ENCODE data around the gene DAZAP2. TPM values are rescaled to one million over a fixed set of nuclear protein-coding genes. Genes with fewer than 3 reads are reported as not detected.
"Not testable (repeated sequence)": the region's sequence is repeated elsewhere in the genome, so short reads cannot be mapped to it uniquely, and the experiment has no call there.

Gene DAZAP2
- total RNA-seq, 1 donor from 2014 or later: 68.5 TPM

- peak; percentile 42 to 81 for DNase-seq (ENCODE audit: low read depth in 2 of 2)
These were observed 7.7 kb downstream of the DAZAP2 start for GRCh38 chr12:51246254-51246853.

- no peak for DNase-seq (ENCODE audit: low read depth in 2 of 2)
These were observed 9.0 kb downstream of the DAZAP2 start for GRCh38 chr12:51247523-51248206.

DNA sequence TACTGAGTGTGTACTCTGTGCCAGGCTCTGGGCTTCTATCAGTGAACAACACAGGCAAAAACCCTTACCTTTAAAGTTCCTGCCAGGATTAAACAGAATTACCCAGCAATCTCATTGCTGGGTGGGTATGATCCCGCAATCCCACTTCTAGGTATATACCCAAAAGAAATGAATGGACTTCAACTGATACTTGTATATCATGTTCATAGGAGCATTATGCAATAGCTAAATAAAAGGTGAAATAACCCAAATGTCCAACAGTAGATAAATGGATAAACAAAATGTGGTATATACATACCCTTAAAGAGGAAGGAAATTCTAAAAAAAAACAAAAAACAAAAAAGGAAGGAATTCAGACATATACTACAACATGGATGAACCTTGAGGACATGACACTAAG lies 14.7 kb downstream of the DAZAP2 start:
- DNase-seq (ENCODE audit: low read depth in 2 of 2): no peak

- no peak for DNase-seq (ENCODE audit: low read depth in 2 of 2)
These were observed 15.9 kb downstream of the DAZAP2 start for GRCh38 chr12:51254536-51254935.

DNA sequence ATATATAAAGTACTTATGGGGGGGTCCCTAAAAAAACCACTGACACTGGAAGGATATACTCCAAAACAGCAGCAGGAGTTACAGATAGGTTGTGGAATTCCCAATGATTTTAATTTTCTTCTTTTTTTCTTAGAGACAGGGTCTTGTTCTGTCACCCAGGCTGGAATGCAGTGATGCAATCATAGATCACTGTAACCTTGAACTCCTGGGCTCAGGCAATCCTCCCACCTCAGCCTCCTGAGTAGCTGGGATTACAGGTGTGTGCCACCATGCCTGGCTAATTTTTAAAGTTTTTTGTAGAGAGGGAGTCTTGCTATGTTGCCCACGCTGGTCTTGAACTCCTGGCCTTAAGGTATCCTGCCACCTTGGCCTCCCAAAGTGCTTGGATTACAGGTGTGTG lies 21.0 kb downstream of the DAZAP2 start:
- DNase-seq (ENCODE audit: low read depth in 2 of 2): not testable (repeated sequence)

GRCh38 chr12:51262758-51263177 lies 24.1 kb downstream of the DAZAP2 start:
- peak; percentile 53 to 60 for DNase-seq (ENCODE audit: low read depth in 2 of 2)

DNA sequence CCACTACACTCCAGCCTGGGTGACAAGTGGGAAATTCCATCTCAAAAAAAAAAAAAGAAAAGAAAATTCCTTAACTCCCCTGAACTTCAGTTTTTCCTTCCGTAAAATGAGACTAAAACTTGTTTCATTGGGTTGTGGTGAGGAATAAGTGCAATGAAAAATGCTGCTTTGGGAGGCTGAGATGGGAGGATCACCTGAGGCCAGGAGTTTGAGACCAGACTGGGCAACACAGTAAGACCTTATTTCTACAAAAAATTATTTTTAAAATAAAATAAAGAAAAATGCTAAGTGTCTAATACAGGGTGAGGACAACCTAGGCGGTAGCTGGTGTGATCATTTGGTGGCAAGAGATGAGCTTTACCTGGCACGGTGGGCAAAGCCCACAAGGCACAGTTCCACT lies 24.7 kb downstream of the DAZAP2 start:
- no peak for DNase-seq (ENCODE audit: low read depth in 2 of 2)

DNA sequence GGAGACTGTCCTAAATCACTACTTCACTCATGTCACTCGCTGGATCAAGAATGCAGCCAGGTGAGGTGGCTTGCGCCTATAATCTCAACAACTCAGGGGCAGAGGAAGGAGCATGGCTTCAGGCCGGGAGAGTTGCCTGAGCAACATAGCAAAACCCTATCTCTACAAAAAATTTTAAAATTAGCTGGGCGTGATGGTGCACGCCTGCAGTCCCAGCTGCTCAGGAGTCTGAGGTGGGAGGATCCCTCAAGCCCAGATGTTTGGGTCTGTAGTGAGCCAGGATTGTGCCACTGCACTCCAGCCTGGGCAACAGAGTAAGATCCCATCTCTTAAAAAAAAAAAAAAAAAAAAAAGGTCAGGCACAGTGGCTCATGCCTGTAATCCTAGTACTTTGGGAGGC lies 25.7 kb downstream of the DAZAP2 start:
- no peak for DNase-seq (ENCODE audit: low read depth in 2 of 2)

GRCh38 chr12:51265024-51265423 lies 26.4 kb downstream of the DAZAP2 start:
- DNase-seq (ENCODE audit: low read depth in 2 of 2): no peak

GRCh38 chr12:51269174-51270066 lies 30.8 kb downstream of the DAZAP2 start:
- peak; percentile 42 to 46 for DNase-seq (ENCODE audit: low read depth in 2 of 2)

- peak; percentile 41 to 66 for DNase-seq (ENCODE audit: low read depth in 2 of 2)
These were observed 31.7 kb downstream of the DAZAP2 start, which contains the start of gene SMAGP for GRCh38 chr12:51270067-51270950. SMAGP (minus strand) TSS chr12:51270415; CDS start chr12:51269278, 1,137 bp downstream.

DNA sequence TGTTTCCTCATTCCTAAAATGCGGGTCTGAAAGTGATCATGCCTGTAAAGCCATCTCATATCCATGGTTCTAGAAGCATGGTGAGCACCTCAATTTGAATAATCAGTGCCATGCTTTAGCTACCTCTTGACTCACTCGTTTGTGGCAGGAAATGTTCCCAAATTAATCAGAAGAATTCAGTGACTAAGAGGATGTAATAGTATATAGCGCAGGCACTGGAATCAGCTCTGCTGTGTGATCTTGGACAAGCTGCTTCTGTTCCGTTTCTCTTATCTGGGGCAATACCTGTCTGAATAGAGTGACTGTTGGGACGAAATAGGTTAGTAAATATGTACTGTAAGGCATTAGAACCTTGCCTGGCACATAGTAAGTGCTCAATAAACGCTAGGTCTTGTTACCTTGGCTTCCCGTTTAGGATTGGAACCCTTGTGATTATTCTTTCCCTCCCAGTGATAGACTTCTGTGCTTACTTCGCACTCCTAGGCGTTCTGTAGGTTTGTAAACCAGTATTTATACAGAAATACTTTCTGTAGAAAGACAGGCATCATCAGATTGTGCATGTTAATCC lies 32.4 kb downstream of the DAZAP2 start:
- DNase-seq (ENCODE audit: low read depth in 2 of 2): peak; percentile 51 to 87

DNA sequence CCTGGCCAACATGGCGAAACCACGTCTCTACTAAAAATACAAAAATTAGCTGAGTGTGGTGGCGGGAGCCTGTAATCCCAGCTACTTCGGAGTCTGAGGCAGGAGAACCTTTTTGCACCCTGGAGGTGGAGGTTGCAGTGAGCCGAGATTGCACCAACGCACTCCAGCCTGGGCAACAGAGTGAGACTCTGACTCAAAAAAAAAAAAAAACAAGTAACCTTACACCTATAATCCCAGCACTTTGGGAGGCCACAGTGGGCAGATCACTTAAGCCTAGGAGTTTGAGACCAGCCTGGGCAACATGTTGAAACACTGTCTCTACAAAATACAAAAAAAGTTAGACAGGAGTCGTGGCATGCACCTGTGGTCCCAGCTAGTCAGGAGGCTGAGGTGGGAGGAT lies 34.2 kb downstream of the DAZAP2 start:
- DNase-seq (ENCODE audit: low read depth in 2 of 2): not testable (repeated sequence)

DNA sequence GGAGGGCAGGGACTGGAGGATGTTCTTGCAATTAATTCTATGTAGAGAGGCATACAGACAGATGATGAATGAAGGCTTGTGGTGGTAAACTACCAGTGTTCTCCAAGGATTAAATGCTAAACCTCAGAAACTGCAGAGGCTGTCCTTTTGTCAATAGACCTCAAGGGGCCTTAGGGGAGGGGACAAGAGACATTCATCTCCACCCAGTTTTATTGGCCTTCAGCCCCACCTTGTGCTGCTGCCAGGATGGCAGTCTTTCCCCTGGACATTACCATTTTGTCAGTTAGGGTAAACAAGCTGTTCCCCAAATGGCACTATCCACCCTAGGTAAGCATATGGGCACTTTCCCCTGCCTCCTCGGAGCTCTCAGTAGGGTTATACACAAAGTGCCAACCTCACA lies 36.5 kb downstream of the DAZAP2 start:
- DNase-seq (ENCODE audit: low read depth in 2 of 2): no peak

DNA sequence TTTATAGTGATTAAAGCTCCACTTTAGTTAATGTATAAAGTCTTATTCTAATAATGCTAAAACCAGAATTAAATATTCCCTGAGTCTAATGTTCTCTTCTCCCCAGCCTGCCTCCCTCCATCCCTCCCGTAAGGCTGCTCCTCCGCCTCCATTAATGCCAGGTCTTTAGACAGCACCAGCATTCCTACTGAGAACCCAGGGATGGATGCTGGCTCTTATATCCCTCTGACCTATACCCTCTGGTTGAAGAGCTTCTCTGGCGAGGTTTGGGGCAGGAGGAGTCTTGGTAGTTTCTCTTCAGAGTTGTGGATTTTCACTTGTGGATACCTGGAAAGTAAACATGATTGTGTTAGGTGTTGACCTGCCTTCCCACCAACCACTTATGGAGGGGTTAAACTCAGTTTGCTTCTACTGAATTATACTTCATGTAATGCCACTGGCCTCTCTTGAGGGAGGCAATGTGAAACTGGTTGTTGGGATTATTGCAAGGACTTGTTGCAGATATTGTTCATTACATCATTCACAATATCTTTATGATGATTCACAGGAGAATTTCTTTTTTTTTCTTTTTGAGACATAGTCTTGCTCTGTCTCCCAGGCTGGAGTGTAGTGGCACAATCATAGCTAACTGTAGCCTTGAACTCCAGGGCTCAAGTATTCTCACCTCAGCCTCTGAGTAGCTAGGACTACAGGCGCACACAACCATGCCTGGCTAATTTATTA lies 42.7 kb downstream of the DAZAP2 start:
- DNase-seq (ENCODE audit: low read depth in 2 of 2): peak in 1 of 2 donors; percentile 34

DNA sequence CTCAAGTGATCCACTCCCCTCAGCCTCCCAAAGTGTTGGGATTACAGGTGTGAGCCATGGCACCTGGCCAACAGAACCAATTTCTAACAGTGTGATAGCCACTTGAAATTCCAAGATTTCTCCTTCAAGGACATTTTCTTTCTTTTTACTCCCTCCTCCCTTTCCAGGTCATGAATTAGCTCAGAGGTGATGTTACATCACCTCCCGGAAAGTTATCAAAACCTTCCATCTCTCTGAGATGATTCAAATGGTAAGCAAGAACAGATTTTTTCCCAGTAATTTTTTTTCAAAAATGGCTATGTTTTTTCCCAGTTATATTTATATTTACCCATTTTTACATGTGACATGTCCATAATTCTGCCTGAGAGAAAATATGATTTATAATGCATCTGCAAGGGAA lies 47.2 kb downstream of the DAZAP2 start:
- no peak for DNase-seq (ENCODE audit: low read depth in 2 of 2)

DNA sequence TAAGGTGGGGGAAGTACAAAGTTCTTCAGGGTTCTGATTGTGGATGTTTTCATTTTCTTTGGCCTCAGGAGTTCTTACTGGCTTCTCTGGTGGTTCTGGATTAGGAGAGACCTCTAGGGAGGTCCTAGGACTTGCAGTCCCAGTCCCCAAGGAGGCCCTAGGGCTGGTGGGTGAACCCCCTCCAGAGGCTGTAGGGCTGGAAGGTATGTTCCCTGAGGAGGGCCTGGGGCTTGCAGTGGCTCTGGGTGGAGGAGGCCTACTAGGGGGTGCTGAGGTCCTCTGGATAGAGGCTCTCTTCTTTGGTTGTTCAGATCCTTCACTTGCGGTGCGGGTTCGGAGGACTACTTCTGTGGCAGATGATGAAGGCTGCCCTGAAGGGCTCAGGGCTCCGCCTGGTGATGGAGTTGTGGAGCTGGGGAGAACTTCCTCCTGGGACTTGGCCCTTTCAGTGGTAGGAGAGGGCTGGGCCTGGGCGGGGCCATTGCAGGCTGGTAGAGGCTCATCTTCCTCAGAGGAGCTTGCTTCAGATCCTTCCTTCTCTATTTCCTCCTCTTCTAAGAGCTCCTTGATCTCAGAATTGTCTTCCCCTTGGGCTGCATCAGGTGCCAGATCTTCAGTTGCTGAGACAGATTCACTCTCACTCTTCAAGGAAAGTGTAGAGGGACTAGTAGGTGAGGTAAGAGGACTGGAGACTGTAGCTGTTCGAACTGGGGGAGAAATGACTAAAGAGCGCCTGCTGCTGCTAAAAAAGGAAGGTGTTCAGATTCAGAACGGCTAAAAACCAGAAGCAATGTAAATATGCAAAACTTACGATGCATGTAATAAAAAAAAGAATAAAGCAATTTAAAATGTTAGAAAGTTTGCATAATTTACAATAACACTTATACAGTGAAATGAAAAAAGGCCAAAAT lies 53.2 kb downstream of the DAZAP2 start:
- not testable (repeated sequence) for DNase-seq (ENCODE audit: low read depth in 2 of 2)
